ENCODE results near the gene ZDHHC8. TPM values are rescaled to one million over a fixed set of nuclear protein-coding genes. Genes with fewer than 3 reads are reported as not detected.
"Not testable (repeated sequence)": the region's sequence is repeated elsewhere in the genome, so short reads cannot be mapped to it uniquely, and the experiment has no call there.

ZDHHC8 gene
- total RNA-seq, 2 donors from 2014 or later = 41.6 to 47.6 TPM

DNA sequence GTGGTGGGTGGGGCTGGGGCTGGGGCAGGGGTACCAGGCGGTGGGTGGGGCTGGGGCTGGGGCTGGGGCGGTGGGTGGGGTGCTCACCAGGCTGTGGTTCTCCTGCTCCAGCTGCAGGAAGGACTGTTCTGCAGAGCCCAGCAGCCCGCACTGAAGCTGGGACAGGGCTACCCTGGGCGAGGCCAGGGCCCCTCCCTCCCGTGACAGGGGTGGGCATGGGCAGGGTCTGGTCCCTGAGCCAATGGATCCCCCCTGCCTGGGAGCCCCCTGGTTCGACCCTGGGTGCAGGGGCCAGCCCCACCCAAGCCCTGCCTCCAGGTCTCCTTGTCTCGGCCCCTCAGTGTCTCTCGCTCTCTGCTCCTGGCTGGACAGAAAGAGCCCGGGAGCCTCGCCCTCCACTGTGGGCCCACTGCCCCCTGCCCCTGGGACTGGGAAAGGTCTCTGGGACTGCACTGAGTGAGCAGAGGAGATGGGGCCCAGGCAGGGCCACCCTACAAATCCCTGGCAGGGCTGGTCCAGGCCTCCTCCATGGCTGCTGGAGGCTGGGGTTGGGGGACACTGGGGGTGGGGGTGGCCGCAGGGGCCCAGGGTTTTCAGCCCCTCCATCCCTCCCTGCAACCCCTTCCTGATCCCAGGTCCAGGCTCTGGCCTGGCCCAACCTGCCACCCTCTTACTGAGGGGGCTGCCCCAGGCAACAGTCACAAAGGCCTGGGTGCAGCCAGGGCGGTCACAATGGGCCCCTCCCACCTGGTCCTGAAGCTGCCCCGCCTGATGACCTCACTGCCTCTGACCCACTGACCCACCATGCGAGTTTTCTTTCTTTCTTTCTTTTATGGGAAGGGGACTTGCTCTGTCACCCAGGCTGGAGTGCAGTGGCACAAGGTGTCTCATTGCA is 19.0 kb downstream of the ZDHHC8 start, which contains the start of gene CCDC188:
TSS of gene CCDC188 (minus strand) at position 675 of the 895 bp plus-strand sequence. CDS start at position 606, 69 bp downstream.
- H3K4me3 Mint-ChIP-seq = no peak within 1 kb of the TSS

DNA sequence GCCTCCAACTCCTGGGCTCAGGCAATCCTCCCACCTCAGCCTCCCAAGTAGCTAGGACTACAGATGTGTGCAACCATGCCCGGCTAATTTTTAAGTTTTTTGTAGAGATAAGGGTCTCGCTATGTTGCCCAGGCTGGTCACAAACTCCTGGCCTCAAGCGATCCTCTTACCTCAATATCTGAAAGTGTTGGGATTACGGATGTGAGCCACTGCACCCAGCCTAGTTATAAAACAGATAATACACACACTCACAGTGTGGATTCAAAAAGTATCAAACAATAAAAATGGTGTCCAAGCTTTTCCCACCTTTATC is 19.6 kb downstream of the ZDHHC8 start:
- no peaks in the 10 kb centered on the region for H3K9me3 Mint-ChIP-seq
- DNase-seq (no peak), ATAC-seq (replicated peaks in 1 of 2) (no peak)
- no peak overlapping the region for H3K4me3 Mint-ChIP-seq
- no peaks in the 10 kb centered on the region for H3K4me1 Mint-ChIP-seq (ENCODE audit: low read depth)
- no peaks in the 10 kb centered on the region for H3K27me3 Mint-ChIP-seq (ENCODE audit: low read depth)
- H3K36me3 Mint-ChIP-seq (ENCODE audit: insufficient read depth in 2 of 2) = no peaks in the 10 kb centered on the region
- H3K27ac Mint-ChIP-seq = no peak overlapping the region

More for the DNA sequence above, 19.0 kb downstream of the ZDHHC8 start, which contains the start of gene CCDC188:
- no peaks in the 10 kb centered on the region for H3K9me3 Mint-ChIP-seq
- DNase-seq (no peak), ATAC-seq (replicated peaks in 1 of 2) (no peak)
- H3K4me1 Mint-ChIP-seq (ENCODE audit: low read depth) = no peaks in the 10 kb centered on the region
- no peak within 1 kb of the TSS for H3K27ac Mint-ChIP-seq
- H3K27me3 Mint-ChIP-seq (ENCODE audit: low read depth) = no peaks in the 10 kb centered on the region
- H3K36me3 Mint-ChIP-seq (ENCODE audit: insufficient read depth in 2 of 2) = no peaks in the 10 kb centered on the region

DNA sequence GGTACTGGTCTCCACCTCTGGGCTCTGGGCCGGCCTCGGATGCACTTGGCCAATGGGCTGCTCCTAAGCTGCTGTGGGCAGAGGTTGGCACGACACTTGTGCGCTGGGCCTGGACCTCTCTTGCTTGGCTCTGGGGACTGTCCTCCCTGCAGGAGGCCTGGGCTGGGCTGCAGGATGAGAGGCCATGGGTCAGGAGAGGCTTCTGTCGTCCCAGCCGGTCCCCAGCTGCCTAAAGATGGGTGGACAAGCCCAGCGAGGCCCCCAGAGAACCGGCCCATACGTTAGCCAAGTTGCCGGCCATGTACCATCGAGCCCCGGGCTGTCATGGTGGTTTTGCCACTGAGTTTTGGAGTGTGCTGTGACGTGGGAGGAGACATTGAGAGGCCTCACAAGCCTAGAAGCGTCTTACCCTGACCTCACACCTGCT is 20.9 kb downstream of the ZDHHC8 start:
- Mint-ChIP-seq H3K27ac (no peak overlapping the region), H3K9me3 (no peaks in the 10 kb centered on the region), H3K4me1 (ENCODE audit: low read depth) (no peaks in the 10 kb centered on the region), H3K27me3 (ENCODE audit: low read depth) (no peaks in the 10 kb centered on the region), H3K4me3 (no peak overlapping the region), H3K36me3 (ENCODE audit: insufficient read depth in 2 of 2) (no peaks in the 10 kb centered on the region)
- ATAC-seq (replicated peaks in 1 of 2) (no peak), DNase-seq (no peak)

DNA sequence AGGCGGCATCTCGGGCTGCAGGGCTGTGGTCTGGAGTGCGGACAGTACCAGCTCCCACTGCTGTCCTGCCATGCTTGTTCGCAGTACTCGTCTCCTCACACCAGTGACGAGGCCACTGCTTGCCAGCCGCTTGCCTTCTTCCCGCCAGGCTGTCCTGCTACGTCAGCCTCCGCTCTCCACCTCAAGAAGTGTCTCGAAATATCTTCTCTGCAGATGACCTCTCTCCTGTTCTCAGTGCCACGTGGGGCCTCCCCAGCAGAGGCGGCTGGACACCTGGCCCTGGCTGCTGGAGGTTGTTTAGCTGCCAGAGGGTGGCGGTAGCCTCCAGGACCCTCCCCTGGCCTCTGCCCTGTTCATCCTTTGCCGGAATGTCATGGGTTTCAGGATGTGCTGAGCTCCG is 22.3 kb downstream of the ZDHHC8 start:
- no peaks in the 10 kb centered on the region for H3K36me3 Mint-ChIP-seq (ENCODE audit: insufficient read depth in 2 of 2)

DNA sequence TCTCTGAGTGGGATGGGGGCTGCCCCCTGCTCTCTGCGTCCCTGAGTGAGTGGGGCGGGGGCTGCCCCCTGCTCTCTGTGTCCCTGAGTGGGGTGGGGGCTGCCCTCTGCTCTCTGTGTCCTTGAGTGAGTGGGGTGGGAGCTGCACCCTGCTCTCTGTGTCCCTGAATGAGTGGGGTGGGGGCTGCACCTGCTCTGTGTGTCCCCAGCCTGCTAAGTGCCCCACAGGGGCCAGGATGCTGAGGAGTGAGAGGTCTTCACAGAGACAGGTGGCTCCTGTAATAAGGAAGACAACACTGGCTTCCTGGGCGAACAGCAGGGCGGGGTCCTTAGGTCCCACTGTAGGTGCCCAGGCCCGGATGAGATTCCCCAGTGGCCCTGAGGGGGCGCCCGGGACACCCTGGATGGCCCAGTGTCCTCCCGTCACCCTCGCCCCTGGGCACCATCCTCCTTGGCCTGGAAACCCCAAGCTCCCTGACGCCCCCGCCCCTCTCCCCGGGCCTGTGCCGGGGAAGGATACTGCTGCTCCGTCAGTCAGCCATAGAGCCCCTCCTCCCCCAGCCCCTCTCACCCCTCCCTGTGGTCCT is 23.1 kb downstream of the ZDHHC8 start:
- Mint-ChIP-seq H3K27ac (no peak overlapping the region), H3K27me3 (ENCODE audit: low read depth) (no peaks in the 10 kb centered on the region), H3K36me3 (ENCODE audit: insufficient read depth in 2 of 2) (no peaks in the 10 kb centered on the region), H3K4me1 (ENCODE audit: low read depth) (no peaks in the 10 kb centered on the region), H3K4me3 (no peak overlapping the region), H3K9me3 (no peaks in the 10 kb centered on the region)
- no peak for DNase-seq
- ATAC-seq (replicated peaks in 1 of 2) = no peak

More for the DNA sequence above, 22.3 kb downstream of the ZDHHC8 start:
- Mint-ChIP-seq H3K4me3 (no peak overlapping the region), H3K27me3 (ENCODE audit: low read depth) (no peaks in the 10 kb centered on the region), H3K9me3 (no peaks in the 10 kb centered on the region), H3K4me1 (ENCODE audit: low read depth) (no peaks in the 10 kb centered on the region), H3K27ac (no peak overlapping the region)
- ATAC-seq (replicated peaks in 1 of 2) (no peak), DNase-seq (no peak)

DNA sequence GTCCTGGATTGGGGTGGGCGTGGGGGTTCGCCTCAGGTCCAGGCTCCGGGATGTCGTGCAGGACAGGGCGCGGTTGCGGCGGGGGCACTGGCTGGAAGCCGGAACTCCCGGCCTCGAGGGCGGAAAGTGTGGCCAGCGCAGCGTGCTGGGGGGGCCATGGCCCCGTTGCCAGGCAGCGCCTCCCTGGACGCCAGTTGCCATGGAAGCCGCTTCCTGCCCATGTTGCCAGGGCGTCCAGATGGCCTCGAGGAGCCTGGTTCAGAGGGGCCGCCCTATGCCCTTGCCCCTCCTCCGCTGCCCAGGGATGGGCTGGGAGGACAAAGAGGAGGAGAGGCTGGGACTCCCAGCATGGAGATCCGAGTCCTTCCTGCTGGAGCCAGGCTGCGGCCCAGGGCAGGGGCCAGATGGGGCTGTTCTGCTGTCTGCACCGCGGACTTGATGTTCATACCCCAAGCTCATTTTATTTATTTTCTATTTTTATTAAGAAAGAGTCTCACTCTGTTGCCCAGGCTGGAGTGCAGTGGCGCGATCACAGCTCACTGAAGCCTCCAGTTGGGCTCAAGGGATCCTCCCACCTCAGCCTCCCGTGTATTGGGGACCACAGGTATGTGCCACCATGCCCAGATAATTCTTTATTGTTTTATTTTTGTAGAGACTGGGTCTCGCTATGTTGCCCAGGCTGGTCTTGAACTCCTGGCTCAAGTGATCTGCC is 23.9 kb downstream of the ZDHHC8 start:
- no peak for DNase-seq
- Mint-ChIP-seq H3K4me3 (no peak overlapping the region), H3K9me3 (no peaks in the 10 kb centered on the region), H3K4me1 (ENCODE audit: low read depth) (no peaks in the 10 kb centered on the region), H3K36me3 (ENCODE audit: insufficient read depth in 2 of 2) (no peaks in the 10 kb centered on the region), H3K27me3 (ENCODE audit: low read depth) (no peaks in the 10 kb centered on the region), H3K27ac (no peak overlapping the region)
- ATAC-seq (replicated peaks in 1 of 2) = no peak

DNA sequence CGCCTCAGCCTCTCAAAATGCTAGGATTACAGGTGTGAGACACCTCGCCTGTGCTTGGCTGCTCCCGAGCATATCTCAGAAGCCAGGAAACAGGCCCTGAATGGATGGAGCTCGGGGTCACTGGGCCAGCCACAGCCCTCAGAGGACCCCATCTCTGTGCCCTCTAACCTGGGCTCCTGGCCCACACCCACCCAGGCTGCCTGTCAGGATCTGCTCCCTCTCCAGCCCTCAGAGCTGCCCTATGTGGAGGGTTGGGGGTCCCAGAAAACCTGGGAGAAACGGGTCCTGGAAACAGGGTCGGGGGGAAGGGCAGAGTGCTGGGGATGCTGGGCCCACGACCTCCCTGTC is 24.4 kb downstream of the ZDHHC8 start:
- Mint-ChIP-seq H3K27me3 (ENCODE audit: low read depth) (no peaks in the 10 kb centered on the region), H3K4me1 (ENCODE audit: low read depth) (no peaks in the 10 kb centered on the region), H3K4me3 (no peak overlapping the region), H3K36me3 (ENCODE audit: insufficient read depth in 2 of 2) (no peaks in the 10 kb centered on the region), H3K27ac (no peak overlapping the region), H3K9me3 (no peaks in the 10 kb centered on the region)
- no peak for DNase-seq
- no peak for ATAC-seq (replicated peaks in 1 of 2)

DNA sequence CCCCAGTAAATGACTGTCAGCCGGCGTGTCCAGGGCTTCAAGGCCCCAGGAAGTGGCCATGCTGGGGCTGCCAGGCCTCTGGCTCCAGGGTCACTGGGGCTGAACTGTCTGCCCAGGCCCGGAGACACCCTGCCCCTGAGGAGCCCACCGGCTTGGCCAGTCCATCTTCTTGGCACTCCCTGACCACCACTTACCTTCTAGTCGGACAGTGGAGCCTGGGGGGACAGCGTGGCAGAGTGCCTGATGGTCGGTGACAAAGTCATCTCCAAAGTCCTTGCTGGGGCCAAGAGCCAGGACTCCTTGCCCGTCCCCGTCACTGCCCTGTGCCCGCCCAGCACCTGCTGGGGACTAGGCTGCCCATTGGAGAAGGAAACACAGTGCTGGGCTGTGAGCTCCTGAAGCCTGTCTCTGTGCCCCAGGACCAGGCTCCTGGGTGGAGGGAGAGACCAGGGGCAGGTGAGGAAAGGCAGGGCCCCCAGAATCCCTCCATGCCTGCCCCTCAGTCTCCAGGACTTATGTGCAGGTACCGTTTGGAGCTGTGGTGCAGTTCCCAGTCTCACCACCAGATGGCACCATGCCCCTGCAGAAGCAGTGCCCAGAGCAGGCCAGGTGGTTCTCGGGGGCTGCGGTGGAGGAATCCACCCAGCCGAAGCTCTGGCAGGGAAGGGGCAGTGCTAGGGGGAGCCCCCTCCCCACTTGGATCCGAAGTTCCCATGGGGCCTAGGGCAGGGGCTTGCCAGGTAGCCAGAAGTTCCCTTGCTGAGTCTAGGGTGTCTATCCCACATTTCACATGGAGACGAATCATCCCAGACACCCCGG is 25.2 kb downstream of the ZDHHC8 start:
- Mint-ChIP-seq H3K27ac (no peak overlapping the region), H3K36me3 (ENCODE audit: insufficient read depth in 2 of 2) (no peaks in the 10 kb centered on the region), H3K9me3 (no peaks in the 10 kb centered on the region), H3K27me3 (ENCODE audit: low read depth) (no peaks in the 10 kb centered on the region), H3K4me3 (no peak overlapping the region), H3K4me1 (ENCODE audit: low read depth) (no peaks in the 10 kb centered on the region)
- DNase-seq (peak; percentile 79 to 90), ATAC-seq (replicated peaks in 1 of 2) (peak; percentile 83 to 87)

DNA sequence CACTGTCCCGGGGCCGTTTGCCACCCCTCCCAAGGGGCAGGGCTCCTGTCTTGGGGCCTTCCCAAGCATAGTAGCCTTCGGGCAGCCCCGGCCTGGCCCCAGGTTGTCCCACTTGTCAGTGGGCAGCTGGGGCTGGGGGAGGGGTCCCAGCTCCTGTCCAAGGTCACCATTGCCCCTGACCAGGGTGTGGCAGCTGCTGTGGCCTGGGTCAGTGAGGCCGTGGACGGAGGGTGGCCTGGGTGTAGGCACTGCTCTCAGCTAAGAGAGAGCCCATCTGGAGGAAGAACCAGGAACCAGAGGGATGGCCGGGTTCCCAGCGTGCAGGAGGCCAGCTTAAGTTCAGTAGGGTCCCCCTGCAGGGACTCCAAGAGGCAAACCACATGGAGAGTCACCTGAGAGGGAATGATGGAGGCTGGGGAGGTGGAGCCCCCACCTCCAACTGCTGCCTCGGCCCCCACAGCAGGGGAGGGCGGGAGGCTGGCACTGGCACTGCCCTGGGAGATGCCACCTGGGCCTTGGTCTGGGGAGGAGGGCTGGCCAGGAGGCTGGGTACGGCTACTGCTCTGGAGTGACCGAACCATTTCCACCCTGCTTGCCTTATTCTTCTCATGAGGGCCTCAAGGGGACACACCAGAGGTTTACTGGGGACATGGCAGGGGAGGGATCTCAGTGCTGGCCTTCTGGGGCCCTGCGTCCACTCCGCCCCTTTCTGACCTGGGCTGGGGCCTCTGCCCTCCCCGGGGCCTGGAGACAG is 26.0 kb downstream of the ZDHHC8 start:
- Mint-ChIP-seq H3K4me1 (ENCODE audit: low read depth) (no peaks in the 10 kb centered on the region), H3K4me3 (no peak overlapping the region), H3K27ac (no peak overlapping the region), H3K9me3 (no peaks in the 10 kb centered on the region), H3K36me3 (ENCODE audit: insufficient read depth in 2 of 2) (no peaks in the 10 kb centered on the region), H3K27me3 (ENCODE audit: low read depth) (no peaks in the 10 kb centered on the region)
- no peak for DNase-seq
- peak in 1 of 2 donors; percentile 3 for ATAC-seq (replicated peaks in 1 of 2)

DNA sequence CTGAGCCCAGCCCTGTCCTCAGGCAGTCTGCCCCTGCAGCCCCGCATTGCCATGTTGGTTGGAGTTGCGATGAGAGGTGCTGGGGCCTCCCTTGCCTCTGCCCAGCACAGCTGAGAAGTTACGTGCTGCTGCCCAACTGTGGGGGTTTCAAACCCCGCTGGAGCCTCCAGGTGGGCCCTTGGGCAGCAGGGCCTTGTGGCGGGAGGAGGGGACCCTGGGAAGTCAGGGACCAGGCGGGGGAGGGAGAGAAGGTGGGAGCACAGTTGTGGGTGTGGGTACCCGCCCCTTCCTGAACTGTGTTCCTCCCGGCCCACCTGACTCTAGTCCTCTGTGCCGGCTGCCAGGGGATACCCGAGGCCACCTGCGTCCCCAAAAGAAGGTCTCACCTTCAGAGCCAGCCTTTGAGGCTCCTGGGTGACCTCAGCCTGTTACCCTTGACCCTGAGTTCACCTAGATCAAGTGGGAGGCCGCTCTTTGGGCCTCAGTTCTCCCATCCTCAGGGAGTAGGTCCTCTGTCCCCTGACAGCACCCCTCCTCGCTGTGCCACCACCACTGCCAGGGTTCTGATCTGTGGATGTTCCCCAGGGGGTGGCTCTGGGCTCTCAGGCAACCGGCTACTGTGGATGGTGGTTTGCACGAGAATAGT is 26.9 kb downstream of the ZDHHC8 start:
- Mint-ChIP-seq H3K9me3 (no peaks in the 10 kb centered on the region), H3K4me1 (ENCODE audit: low read depth) (no peaks in the 10 kb centered on the region), H3K27ac (no peak overlapping the region), H3K27me3 (ENCODE audit: low read depth) (no peaks in the 10 kb centered on the region), H3K36me3 (ENCODE audit: insufficient read depth in 2 of 2) (no peaks in the 10 kb centered on the region), H3K4me3 (no peak overlapping the region)
- DNase-seq (no peak), ATAC-seq (replicated peaks in 1 of 2) (no peak)

DNA sequence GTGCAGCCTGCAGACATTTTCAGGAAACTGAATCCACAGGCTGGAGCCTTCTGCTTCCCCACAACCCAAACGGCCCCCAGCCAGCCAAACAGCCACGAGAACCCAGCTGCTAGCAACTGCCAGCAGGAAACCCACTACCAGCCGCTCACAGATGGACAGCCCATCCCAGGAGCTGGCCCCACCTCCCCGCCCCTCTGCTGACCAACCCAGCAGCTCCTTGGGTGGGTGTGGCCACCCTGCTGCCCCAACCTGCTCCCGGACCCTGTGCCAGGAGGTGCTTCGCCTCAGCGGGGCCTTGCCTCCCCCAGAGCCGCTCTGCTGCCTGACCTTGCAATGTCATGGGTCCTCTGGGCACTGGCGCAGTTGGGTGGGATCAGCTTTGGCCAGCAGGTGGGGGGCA is 27.5 kb downstream of the ZDHHC8 start:
- Mint-ChIP-seq H3K4me3 (no peak overlapping the region), H3K36me3 (ENCODE audit: insufficient read depth in 2 of 2) (no peaks in the 10 kb centered on the region), H3K4me1 (ENCODE audit: low read depth) (no peaks in the 10 kb centered on the region), H3K9me3 (no peaks in the 10 kb centered on the region), H3K27ac (no peak overlapping the region), H3K27me3 (ENCODE audit: low read depth) (no peaks in the 10 kb centered on the region)
- no peak for DNase-seq
- ATAC-seq (replicated peaks in 1 of 2) = no peak

DNA sequence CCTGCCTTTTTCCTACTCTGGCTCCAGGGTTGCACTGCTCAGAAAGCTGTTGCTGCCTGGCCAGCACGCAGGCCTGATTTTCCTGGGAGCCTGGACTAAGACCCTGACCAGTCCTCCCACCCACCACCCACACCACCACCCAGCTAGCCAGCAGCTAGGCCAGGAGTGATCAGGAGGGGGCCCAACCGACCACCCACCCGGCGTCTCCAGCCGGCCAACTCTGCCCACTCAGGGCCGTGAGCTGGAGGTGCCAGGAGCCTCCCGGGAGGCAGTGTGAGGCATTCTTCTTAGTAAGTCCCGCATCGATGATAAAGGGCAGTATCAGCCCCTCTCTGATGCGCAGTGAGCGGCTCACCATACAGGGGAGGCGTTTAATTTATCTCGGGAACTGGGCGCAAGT is 27.9 kb downstream of the ZDHHC8 start:
- H3K27ac Mint-ChIP-seq; DNase-seq; H3K4me3 Mint-ChIP-seq; ATAC-seq (replicated peaks in 1 of 2); H3K27me3 Mint-ChIP-seq (ENCODE audit: low read depth); H3K4me1 Mint-ChIP-seq (ENCODE audit: low read depth); H3K9me3 Mint-ChIP-seq; H3K36me3 Mint-ChIP-seq (ENCODE audit: insufficient read depth in 2 of 2): not testable (repeated sequence)

All from activated T-cell treated with anti-CD3 and anti-CD28 coated beads, Interleukin-2, amount 50 U/mL, for 72 hours (primary cell).